Activated T-cell treated with anti-CD3 and anti-CD28 coated beads for 24 hours (primary cell): ENCODE data around the gene SLC2A6.

Source experiments
- DNase-seq: peaks from one replicate; pipeline ENCODE4 v3.0.0-alpha.2; 2020; ENCODE audit warnings: low read depth

SLC2A6 gene

DNA sequence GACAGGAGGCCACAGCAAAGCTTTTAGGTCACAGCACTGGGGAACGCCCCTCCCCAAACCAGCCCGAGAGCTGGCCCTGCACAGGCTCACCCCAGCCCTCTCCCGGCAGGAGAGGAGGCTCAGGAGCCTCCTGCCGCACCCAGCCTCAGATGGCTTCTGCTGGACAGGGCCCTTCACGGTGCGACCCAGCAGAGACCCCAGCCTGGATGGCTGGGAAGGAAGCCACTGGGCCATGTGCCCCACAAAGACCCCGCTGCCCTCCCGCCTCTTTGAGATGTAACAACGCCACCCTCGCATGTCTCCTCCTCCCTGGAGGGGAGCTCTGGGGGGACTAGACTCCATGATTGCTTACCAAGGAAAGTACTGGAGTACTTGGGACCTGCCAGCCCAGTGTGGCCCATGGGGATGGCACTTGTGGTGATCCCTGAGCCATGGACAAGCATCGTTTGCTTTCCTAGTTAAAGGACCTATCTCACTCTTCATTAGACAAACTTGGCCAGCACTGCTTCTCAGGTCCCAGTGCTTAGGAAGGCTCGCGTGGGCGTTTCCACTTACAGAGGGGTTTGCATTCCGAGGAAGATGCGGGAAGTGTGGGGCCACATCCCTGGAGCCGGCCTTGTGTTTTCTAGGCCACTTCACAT, 36.8 kb upstream of the SLC2A6 start:
- no peak for DNase-seq

DNA sequence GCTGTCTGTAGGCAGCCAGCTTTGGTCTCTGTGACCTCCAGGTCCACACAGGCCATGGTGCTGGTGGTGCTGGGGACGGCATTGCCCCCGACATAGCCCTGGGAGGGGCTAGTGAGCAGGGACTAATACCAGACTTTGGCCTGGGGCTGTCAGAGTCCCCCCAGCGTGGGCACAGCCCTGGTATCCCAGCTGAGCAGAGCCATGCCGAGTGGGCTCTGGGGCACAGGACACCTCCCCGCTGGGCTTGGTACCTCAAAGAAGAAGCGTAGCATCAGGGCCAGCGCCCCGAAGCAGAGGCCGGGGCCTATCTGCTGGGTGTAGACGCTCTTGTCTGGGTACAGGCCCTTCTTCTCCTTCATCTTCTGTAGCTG, 36.3 kb upstream of the SLC2A6 start:
- DNase-seq: no peak

DNA sequence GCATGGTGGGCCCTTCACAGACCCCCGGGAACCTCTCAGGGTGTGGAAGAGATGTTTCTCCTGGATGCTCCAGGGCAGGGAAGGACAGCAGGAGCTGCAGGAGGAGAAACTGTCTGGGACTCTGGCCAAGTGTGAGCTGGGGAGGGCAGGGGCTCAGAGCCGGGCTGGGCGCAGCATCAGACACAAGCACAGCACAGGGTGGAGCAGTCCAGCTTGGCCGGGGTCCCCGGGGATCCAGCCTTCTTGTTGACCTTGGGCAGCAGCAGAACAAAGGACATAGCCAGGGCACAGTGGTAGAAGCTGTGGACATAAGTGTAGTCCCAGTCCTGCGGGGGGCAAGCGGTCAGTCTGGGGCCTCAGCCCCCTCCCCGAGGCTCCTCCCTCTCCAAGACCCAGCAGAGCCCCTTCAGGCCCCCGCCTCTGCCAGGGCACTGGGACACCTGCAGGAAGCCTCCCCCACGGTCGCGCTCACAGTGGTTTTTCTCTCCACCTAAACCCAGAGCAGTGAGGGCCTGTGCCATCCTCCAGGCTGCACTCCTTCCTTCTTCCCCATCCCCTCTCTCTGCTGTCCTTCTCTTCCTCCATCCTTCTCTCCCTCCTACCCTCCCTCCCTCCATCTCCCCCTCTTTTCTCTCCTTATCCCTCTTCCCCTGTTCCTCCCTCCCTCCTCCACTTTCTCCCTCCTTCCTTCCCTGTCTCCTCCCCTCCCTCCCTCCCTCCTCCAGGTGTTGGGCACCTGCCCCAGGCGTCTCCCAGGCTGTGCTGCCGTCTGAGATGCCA, 35.8 kb upstream of the SLC2A6 start:
- DNase-seq: no peak

DNA sequence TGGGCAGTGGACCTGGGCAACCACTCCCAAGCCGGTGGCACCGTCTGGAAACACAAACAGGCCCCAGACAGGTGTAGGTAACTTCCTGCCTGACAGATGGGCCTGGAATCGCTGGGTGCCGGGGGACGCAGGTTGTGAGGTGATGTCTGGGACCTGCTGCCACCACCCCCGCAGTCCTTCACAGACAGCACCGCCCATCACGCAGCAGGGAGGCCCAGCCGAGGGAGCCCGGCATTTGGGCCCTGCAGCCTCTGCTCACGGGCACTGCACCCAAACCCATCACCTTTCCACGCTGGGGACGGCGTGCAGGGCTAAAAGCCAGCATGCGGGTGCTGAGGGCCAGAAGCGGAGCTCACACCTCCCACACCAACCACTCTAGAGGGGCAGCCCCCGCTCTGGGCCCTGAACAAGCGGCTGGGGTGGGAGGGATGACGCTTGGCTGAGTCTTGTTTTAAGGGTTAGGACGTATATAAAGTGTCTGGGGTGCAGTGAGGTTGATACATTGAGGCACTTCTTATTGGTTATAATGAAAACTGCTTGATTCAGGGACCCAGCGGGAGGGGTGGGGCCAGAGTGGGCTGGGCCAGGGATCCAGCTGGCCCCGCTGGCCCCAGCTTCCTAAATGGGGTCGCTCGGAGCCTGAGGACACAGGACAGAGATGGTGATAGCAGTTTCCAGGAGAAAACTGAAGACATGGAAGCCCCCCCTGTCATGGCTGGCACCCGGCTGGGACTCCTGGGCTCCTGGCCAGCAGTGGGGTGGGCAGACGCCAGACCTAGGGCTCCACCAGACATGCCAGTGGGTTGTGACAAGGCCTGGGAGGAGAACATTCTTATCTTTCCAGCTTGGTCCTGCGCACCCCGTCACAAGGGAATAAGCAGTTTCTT, 34.6 kb upstream of the SLC2A6 start:
- DNase-seq: no peak

DNA sequence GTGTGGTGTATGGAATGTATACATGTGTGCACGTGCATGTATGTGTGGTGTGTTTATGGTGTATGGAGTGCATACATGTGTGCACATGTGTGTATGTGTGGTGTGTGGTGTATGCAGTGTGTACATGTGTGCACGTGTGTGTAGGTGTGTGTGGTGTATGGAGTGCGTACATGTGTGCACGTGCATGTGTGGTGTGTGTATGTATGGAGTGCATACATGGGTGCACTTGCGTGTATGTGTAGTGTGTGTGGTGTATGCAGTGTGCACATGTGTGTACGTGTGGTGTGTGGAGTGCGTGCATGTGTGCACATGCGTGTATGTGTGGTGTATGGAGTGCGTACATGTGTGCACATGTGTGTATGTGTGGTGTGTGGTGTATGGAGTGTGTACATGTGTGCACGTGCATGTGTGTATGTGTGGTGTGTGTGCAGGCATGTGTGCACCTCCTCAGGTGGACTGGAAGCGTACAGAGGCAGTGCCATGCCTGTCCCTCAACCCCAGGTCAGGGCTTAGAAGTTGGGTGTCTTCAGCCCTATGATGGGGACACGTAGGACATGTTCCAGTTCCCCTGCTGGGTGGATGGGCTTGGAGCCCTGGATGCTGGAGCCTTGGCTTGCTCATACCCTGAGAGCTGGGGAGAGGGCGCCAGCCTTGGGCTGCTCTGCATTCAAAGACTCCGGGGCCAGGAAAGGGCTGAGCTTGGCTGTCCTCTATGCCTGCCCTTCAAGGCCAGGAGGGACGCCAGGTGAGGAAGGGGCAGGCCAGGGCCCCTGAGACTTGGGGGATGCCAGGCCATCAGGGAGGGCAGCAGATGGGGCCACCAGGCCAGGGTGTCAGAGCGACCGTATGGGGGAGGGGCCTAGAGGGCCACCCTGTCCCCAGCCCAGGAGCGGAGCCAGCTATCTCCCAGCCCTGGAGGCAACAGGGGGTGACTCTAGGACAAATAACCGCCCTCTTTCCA, 33.6 kb upstream of the SLC2A6 start:
- DNase-seq: no peak

DNA sequence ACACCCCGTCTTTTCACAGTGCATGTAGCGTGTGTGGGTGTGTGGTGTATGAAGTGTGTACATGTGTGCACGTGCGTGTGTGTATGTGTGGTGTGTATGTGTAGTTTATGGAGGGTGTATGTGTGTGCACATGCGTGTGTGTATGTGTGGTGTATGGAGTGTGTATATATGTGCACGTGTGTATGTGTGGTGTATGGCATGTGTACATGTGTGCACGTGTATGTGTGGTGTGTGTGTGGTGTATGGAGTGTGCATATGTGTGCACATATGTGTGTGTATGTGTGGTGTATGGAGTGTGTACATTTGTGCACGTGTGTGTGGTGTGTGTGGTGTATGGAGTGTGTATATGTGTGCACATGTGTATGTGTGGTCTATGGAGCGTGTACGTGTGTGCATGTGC, 32.7 kb upstream of the SLC2A6 start:
- no peak for DNase-seq

DNA sequence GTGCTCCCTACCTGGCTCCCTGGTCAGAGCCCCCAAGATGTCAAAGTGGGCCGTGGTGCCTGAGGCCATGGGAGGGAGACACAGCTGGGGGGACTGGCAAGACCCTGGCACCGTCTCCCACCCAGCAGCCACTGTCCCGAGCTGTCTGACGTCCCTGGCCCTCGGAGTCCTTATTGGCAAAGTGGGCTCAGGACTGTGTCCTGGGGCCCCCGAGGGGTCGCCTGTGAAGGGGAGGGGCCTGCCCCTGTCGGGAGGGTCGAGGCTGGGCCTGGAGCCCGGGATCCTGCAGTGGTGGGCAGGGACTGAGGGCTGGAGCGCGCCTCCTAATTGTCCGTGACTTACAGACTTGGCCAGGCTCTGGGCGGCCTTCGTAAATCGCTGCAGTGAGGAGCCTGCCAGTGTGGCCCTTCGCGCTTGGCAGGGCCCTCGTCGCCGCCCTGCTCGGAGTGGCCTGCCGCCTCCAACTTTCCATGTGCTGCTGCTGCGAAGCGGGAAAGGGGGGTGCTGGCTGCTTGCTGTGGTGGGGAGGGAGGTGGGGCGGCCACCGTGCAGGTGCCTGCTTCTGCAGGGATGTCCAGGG, 32.1 kb upstream of the SLC2A6 start:
- DNase-seq: no peak

DNA sequence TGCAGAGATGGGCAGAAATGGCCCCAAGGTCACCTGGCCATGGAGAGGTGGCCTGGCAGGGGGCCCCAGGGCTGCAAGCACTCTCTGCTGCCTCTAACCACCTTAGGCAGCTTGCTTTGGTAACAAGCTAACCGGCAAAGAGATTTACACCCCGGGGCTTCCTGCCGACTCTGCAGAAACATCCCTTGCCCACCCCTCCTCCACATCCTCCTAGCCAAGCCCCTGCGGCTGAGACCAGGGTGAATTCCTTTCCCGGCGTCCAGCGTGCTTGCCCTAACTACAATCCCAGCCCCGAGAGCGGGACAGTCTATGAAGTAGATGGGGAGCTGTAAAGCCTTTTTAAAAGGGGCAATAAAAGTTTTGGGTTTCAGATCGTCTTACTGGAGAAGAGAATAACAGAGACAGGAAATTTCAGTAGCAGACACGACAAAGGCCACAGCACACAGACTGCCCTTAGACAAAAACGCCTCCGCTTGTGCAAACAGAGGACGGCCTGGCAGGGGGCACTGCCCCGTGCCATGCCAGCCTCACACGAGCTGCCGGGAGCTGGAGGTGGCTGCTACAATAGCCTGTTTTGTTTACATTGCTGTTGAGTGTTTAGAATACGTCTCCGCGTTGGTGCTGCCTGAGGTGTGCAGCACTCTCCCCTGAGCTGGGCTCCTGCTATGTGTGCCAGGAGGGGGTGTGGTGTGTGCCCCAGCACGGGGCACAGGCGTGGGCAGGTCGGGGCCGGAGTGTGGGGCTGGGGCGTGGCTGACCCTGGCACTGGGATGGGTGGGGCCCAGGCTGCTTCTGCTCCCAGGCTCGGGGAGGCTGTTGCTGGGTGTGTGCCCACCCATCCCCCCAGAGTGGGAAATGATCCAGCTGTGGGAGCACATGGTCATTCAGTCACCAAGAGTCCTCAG, 30.5 kb upstream of the SLC2A6 start:
- DNase-seq: no peak

DNA sequence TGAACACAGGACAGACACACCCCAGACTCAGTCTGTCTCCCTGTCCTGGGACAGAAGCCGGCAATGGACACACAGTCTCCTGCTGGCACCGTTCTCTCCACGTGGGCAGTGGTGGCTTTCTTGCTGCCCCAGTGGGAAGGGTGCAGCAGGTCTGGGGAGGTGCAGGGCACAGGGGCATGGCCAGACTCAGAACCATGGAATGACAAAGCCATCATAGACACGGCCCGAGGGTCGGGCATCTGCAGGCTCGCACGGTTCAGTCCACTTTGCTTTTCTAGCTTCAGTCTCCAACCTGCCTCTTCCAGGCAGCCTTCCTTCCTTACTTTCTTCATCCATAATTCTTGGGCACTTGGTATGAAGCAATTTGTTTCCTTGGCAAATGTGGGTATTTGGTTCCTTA, 29.1 kb upstream of the SLC2A6 start:
- no peak for DNase-seq

DNA sequence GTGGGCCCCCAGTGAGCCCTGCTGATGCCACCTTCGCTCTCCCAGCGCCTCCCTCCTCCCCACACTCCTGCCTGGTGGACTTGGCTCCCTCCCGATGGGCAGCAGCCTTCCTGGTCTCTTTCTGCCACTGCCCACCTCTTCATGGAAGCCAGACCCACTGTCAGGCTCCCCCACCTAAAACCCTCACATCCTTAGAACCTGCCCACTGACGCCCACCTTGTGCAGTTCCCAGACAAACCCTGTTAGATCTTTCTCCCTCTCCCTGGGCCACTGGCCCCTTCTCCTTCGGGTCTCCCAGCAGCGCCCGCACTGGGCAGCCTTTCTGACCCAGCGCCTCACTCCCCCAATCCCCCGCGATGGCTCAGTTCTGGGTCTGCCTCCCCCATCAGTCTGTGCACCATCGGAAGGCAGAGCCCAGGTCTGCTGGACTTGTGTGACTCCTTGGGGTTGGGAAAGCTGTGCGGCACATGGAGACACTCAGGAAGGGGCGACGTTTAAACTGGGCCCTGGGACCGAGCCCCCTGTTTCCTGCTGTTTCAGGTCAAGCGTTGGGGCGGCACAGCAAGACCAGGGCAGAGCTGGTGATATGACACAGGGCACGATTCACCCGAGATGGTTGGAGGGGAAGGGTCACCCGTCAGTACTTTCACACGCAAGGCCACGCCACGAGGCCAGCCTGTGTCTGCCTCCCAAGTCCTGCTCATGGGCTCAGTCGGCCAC, 28.5 kb upstream of the SLC2A6 start:
- no peak for DNase-seq

DNA sequence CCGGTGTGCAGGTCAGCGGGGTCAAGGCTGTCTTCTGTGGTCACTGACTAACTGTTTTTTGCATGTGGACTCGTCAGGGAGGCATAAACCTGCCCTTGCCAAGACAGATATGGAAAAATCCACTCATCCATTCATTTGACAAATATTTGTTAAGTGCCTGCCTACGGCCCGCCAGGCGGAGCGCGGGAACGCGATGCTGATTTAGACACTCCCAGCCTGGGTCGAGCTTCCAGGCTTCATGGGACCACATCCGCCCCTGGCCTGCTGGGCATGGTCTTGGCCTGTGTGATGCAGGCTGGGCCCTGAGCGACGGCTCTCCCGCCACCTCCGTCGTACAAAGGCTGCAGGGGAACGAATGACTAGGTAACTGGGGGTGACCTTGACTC, 27.7 kb upstream of the SLC2A6 start:
- DNase-seq: no peak

DNA sequence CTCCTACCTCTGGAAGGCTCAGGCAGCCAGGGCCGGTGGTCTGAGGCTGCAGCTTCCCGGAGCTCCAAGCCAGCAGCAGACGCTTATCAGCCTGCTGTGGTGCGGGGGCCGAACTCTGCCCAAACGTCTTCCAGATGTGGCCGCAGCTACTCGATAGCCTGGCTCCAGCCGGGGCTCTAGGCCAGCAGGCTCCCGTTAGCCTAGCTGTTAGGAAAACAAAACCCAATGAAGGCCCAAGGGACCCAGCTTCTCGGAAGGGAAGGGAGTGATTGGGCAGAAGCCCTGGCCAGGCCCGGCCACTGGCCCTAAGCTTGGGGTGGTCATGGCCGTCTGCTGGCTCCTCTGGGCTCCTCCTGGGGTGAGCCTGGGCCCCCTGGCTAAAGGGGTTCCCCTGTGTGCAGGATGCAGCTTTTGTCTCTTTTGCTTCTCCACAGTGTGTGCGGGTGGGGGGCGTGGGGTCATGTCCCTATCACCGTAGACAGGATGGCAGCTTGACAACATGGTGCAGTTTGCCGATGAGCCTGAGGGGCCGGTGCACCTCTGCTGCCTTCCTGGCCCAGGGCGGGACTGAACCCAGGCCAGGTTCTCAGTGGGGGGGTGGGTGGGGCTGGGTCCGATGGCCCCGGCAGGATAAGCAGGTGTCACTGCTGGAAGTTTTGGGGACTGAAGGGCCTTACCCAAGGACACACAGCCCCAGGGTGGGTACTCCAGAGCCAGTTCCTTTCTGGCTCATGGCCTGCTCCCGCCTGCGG, 27.2 kb upstream of the SLC2A6 start:
- no peak for DNase-seq

DNA sequence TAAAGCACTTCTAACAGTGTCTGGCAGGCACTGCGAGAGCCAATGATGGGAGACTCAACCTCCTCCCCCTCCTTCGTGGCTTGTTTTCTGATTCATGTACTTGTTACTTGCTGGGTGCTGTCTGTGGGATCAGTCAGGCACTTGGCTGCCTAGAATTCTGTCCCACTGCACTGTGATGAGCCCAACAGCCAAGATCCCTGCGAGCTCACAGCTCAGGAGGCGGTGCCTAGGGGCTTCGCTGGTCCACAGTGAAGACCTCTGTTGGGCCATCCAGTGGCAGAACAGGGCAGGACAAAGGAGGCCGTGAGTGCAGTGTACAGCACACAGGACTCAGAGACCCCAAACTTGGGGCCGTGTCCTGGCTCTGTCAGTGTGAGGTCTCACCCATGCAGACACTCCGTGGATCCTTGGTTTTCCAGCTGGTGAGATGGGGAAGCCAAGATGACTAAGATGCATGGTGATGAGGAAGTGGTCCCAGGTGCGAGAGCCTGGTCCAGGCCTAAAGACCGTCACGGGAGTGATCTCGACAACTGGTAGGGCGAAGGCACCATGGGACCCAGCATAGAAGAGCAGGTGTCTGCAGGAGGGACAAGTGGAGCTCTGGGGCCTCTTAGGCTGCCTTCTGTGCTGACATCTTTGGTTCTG, 26.4 kb upstream of the SLC2A6 start:
- DNase-seq: no peak

DNA sequence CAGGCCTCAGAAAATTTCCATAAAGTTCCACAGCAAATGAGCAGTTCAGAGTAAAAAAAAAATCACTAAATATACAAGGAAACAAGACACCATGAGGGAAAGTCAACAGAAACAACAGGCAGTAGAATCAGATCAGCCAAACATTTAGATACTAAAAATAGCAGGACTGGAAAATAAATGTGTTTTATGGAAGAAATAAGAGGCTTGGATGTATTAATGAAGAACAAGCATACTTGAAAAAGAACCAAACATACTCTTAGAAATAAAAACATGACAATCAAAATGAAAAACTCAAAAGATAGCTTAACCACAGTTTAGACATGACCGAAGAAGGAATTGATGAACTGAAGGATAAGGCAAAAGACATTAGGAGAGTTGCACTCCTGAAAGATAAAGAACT, 23.2 kb upstream of the SLC2A6 start:
- DNase-seq: no peak

DNA sequence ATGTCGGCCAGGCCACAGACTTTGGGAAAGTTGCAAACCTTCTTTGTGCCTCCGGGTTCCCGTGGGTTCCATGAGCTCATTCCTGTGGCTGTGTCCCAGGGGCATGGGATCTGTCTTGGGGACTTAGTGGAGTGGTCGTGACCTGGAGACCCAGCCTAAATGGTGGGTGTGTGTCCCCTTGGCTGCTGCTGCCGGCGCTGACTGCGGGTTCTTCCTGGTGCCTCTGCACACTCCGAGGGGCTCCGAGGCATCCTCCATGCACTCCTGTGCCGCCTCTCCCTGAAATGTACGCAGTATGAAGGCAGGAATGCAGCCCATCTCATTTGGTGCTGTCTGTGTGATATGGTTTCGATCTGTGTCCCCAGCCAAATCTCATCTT, 21.0 kb upstream of the SLC2A6 start:
- DNase-seq: no peak

DNA sequence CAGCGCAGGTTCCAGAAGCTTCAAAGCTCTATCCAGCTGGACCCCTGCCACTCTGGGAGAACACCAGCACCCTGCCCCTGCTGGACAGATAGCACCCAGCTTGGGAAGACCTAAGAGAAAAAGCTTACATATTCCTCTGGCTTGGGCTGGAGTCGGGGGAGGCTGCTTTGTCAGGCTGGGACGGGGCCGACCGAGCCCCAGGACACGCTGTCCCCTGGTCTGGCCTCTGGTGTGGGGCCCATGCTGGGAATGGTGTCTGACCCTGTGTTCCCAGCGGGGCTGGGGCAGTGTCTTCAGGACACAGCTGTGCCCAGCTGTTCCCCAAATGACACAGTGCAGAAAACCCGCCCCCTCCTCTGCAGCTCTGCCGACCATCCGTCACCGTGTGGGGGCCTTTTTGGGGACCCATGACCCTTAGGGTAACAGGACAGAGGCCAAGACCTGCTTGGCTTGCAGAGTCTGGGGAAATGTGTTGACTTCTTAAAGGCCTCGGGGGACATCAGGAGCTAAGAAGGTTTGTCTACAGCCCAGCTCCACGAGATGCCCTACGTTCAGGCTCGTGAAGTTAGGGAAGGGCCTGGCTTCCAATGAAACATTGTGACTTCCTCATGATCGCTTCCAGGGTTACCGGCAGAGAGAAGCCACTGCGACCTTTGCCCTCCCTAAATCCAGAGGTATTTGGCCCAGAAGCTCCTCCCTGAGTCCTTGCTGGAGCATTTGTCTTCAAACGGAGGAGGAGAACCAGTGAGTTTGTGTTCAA, 20.4 kb upstream of the SLC2A6 start:
- DNase-seq: no peak
